HT-29 (cell line): ENCODE measurements around the gene GINS3. TPM values are rescaled to one million over a fixed set of nuclear protein-coding genes. Genes with fewer than 3 reads are reported as not detected.
A peak's percentile ranks its signal among the peaks of the same experiment; 100 is the strongest.
"Not testable (repeated sequence)": the region's sequence is repeated elsewhere in the genome, so short reads cannot be mapped to it uniquely, and the experiment has no call there.

Source experiments
- DNase-seq: peaks from one replicate; pipeline ENCODE4 v3.0.0-alpha.2; 2015; ENCODE audit warnings: low spot score
- total RNA-seq: library from RNA; depleted of rRNA; stranded (reverse); fragments of >200 nt; shearing (Covaris generic); gene quantifications from 2 replicates; pipeline ENCODE4 v1.2.3, GENCODE V29; 2014

Gene GINS3
- total RNA-seq, 1 experiment from 2014 or later, result 11.9 TPM

- no peak for DNase-seq
These were observed 2.5 kb upstream of the GINS3 start for GRCh38 chr16:58389724-58390123.

GRCh38 chr16:58393138-58393504, 850 bp downstream of the GINS3 start:
- DNase-seq, result peak; percentile 36

GRCh38 chr16:58396897-58397296, 4.6 kb downstream of the GINS3 start:
- not testable (repeated sequence) for DNase-seq

GRCh38 chr16:58399718-58400633, 7.7 kb downstream of the GINS3 start:
- DNase-seq, result no peak

GRCh38 chr16:58401305-58401704, 9.0 kb downstream of the GINS3 start:
- DNase-seq, result not testable (repeated sequence)

GRCh38 chr16:58402796-58403195, 10.5 kb downstream of the GINS3 start:
- no peak for DNase-seq

GRCh38 chr16:58409316-58409973, 17.2 kb downstream of the GINS3 start:
- DNase-seq, result no peak

- DNase-seq, result no peak
These were observed 19.1 kb downstream of the GINS3 start for GRCh38 chr16:58411336-58411735.

GRCh38 chr16:58411736-58412614, 19.7 kb downstream of the GINS3 start:
- DNase-seq, result no peak

- DNase-seq, result not testable (repeated sequence)
These were observed 20.3 kb downstream of the GINS3 start for GRCh38 chr16:58412615-58412970.

- no peak for DNase-seq
These were observed 21.1 kb downstream of the GINS3 start for GRCh38 chr16:58413359-58413758.

GRCh38 chr16:58415003-58415402, 22.7 kb downstream of the GINS3 start:
- no peak for DNase-seq

- not testable (repeated sequence) for DNase-seq
These were observed 23.7 kb downstream of the GINS3 start for GRCh38 chr16:58415961-58416360.

- DNase-seq, result no peak
These were observed 24.8 kb downstream of the GINS3 start for GRCh38 chr16:58417035-58417434.

- no peak for DNase-seq
These were observed 25.3 kb downstream of the GINS3 start for GRCh38 chr16:58417600-58417999.

- no peak for DNase-seq
These were observed 25.8 kb downstream of the GINS3 start for GRCh38 chr16:58418026-58418425.

- no peak for DNase-seq
These were observed 26.3 kb downstream of the GINS3 start for GRCh38 chr16:58418601-58419000.

GRCh38 chr16:58419241-58419990, 27.1 kb downstream of the GINS3 start:
- DNase-seq, result no peak

- DNase-seq, result no peak
These were observed 28.8 kb downstream of the GINS3 start for GRCh38 chr16:58421059-58421458.

- no peak for DNase-seq
These were observed 29.3 kb downstream of the GINS3 start for GRCh38 chr16:58421529-58421928.

GRCh38 chr16:58422809-58423208, 30.5 kb downstream of the GINS3 start:
- DNase-seq, result no peak
